Measurements from ENCODE around the gene SP3.

Gene SP3

DNA sequence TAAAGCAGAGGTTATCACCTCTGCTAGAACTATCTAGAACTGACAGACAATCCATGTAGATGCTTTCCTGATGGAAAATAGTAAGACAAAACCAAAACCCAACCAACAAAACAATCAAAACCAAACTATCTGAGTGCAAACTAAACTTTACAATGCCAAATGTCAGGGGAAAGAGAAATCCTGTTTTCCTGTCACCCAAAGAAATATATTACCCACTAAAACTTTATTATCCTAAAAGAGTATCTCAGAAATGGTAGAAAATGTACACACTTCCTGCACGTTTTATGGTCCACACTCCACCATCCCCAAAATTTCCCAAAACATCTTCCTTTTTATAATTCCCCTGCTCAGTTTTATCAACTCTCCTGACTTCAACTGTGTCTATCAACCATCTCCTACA lies 29.9 kb downstream of the SP3 start:
- TF ChIP-seq, protein P1, sequence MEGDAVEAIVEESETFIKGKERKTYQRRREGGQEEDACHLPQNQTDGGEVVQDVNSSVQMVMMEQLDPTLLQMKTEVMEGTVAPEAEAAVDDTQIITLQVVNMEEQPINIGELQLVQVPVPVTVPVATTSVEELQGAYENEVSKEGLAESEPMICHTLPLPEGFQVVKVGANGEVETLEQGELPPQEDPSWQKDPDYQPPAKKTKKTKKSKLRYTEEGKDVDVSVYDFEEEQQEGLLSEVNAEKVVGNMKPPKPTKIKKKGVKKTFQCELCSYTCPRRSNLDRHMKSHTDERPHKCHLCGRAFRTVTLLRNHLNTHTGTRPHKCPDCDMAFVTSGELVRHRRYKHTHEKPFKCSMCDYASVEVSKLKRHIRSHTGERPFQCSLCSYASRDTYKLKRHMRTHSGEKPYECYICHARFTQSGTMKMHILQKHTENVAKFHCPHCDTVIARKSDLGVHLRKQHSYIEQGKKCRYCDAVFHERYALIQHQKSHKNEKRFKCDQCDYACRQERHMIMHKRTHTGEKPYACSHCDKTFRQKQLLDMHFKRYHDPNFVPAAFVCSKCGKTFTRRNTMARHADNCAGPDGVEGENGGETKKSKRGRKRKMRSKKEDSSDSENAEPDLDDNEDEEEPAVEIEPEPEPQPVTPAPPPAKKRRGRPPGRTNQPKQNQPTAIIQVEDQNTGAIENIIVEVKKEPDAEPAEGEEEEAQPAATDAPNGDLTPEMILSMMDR (conservative IDR thresholded peaks at IDR 0.05; ENCODE audit: low read length) = no peak
- no peak for DNase-seq (ENCODE audit: low read depth)
- H3K4me3 ChIP-seq (ENCODE audit: low read length) = no peak overlapping the region

DNA sequence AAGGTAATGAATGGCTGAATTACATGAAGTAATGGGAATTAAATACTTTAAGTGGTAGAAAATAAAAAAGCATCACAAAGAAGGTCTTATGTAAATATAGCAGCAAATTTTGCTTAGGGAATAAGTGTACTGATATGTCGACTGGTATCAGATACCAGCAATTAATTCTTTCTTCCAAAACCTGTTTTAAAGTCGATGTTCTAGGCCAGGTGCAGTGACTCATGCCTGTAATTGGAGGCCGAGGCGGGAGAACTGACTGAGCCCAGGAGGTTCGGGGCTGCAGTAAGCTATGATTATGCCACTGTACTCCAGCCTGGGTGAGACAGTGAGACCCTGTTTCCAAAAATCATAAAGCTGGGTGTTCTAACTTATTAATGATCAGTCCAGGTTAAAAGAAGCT lies 30.3 kb downstream of the SP3 start:
- H3K4me3 ChIP-seq (ENCODE audit: low read length) = no peak overlapping the region
- no peak for DNase-seq (ENCODE audit: low read depth)
- TF ChIP-seq, protein P1 (conservative IDR thresholded peaks at IDR 0.05; ENCODE audit: low read length) = no peak

DNA sequence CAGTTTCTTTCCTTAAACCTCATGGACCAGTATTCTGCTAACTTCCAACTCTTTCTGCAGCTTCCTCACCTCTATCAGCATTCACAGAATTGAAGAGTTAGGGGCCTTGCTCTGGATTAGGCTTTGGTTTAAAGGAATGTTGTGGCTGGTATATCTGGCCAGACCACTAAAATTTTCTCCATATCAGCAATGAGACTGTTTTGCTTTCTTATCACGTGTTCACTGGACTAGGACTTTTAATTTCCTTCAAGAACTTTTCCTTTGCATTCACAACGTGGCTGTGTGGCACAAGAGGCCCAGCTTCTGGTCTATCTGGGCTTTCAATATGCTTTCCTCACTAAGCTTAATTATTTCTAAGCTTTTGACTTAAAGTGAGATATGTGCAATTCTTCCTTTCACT lies 33.4 kb downstream of the SP3 start:
- no peak overlapping the region for H3K4me3 ChIP-seq (ENCODE audit: low read length)
- TF ChIP-seq, protein P1 (conservative IDR thresholded peaks at IDR 0.05; ENCODE audit: low read length) = no peak
- DNase-seq (ENCODE audit: low read depth) = no peak

DNA sequence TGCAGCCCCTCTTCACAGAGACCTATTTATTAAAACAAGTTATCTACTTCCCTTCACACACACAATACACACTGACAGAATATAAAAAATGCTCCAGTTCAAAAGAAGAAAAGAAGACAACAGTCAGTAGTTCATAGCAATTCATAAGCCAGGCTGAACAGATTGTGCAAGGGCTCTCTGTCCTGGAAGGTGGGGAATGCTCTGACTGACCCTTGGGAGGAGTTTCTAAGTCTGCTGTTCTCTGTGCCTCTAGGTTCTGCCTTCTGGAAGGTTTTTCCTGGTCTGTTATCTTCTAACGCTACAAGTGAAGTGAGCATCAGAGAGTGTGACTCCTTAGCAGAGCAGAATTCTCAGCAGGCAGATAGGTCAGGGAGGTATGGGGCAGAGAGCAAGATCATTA lies 35.7 kb downstream of the SP3 start:
- DNase-seq (ENCODE audit: low read depth) = no peak
- TF ChIP-seq, protein P1 (conservative IDR thresholded peaks at IDR 0.05; ENCODE audit: low read length) = no peak
- H3K4me3 ChIP-seq (ENCODE audit: low read length) = no peak overlapping the region

DNA sequence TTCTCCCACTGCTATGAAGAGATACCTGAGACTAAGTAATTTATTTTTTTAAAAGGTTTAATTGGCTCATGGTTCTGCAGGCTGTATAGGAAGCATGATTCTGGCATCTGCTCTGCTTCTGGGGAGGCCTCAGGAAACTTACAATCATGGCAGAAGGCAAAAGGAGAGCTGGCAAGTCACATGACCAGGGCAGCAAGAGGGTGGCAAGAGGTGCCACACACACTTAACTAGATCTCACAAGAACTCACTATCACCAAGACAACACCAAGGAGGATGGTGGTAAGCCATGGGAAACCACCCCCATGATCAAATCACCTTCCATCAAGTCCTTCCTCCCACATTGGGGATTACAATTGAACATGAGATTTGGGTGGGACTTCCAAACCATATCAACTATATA lies 38.3 kb downstream of the SP3 start:
- TF ChIP-seq, protein P1 (conservative IDR thresholded peaks at IDR 0.05; ENCODE audit: low read length) = no peak
- DNase-seq (ENCODE audit: low read depth) = no peak
- no peak overlapping the region for H3K4me3 ChIP-seq (ENCODE audit: low read length)

DNA sequence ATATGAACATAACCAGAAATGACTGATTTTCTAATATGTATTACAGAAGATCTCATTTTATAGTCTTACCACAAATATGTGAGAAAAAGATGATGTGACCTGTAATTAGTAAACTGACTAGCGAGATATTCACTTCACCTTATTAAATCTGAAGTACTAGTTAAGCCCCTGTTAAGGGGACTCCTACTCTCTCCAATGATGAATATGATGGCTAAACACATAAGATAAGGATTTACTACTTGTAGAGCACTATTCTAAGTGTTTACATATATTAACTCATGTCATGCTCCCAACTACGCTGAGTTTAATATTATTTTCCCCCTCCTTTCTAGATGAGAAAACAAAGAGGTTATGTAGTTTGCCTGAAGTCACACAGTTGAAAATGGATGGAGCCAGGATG lies 40.9 kb downstream of the SP3 start:
- H3K4me3 ChIP-seq (ENCODE audit: low read length) = no peak overlapping the region
- TF ChIP-seq, protein P1 (conservative IDR thresholded peaks at IDR 0.05; ENCODE audit: low read length) = no peak
- DNase-seq (ENCODE audit: low read depth) = no peak

DNA sequence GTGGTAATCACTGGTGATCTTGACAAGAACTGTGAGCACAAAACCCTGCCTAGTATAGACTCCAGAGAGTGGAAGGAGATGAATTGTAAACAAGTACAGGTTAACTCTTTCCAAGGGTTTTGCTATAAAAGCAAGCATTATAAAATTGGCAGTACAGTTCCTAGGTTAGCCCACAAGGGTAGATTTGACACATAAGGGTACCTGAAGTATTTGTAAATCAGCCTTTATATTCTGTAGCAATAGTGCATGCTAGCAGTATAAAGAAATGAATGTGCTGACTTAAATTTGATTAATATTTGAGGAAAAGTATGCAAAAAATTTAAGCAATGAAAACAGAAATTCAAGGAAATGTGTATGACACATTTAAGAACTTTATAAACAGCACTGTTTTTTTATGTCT lies 42.4 kb downstream of the SP3 start:
- peak; percentile 57 for DNase-seq (ENCODE audit: low read depth)
- no peak overlapping the region for H3K4me3 ChIP-seq (ENCODE audit: low read length)
- TF ChIP-seq, protein P1 (conservative IDR thresholded peaks at IDR 0.05; ENCODE audit: low read length) = peak; percentile 26

Data from AG10803 (cell line).